ENCODE measurements around the gene ANKH.

- no peak for TF ChIP-seq GATA2 (IDR thresholded peaks at IDR 0.05; ENCODE audit: low read depth, low read length)
- TF ChIP-seq GATA3 (IDR thresholded peaks at IDR 0.05; ENCODE audit: low read depth, low read length) = no peak
These were observed 158.9 kb downstream of the ANKH start for GRCh38 chr5:14712666-14713065.
